ENCODE results near the gene DNAJC3. TPM values are rescaled to one million over a fixed set of nuclear protein-coding genes. Genes with fewer than 3 reads are reported as not detected.
"Not testable (repeated sequence)": the region's sequence is repeated elsewhere in the genome, so short reads cannot be mapped to it uniquely, and the experiment has no call there.

The DNAJC3 gene
- total and polyA plus RNA-seq, 2 donors: 21.6 to 71.3 TPM

DNA sequence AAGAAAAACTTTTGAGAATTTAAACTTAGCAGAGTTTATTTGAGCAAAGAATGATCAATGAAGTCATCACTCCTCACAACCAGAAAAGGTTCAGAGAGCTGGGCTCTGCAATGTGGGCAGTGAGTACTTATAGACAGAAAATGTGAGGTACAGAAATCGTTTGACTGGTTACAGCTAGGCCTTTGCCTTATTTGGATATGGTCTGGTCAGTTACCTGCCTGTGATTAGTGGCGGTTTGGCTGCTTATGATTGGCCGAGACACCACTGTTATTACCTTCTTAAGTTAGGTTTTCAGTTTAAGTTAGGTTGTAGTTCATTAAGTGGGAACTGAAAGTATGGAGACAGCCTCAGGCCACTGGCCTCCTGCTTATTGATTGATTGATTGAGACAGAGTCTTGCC, 66.3 kb downstream of the DNAJC3 start:
- DNase-seq (ENCODE audit: extremely low spot score): no peak
- Histone ChIP-seq H3K36me3 (ENCODE audit: insufficient read depth) (no peaks in the 10 kb centered on the region), H3K4me3 (ENCODE audit: low read depth, low read length) (no peak overlapping the region), H3K27ac (ENCODE audit: low read depth) (no peak overlapping the region), H3K4me1 (ENCODE audit: insufficient read depth) (no peaks in the 10 kb centered on the region)
- 92% methylated on average over 3 of the region's 3 CpGs for WGBS

DNA sequence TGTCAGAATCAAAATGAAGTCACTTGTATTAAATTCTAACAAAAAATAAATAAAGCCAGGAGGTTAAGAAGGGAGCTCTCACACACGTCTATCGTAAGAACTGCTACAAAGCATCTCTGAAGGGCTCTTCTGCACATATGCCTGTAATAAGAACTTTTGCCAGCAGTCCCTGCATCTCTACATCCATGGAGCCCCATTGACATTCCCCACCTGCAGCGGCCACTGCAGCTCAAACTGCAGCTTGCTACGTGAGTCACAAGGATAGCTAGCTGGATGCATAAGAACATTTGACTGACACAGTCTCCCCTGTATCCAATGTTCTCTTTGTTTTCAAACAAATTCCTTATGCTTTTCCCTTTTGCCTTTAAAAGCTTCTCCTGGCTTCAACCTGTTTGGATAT, 68.3 kb downstream of the DNAJC3 start:
- no peak for DNase-seq (ENCODE audit: extremely low spot score)
- no peaks in the 10 kb centered on the region for H3K4me1 ChIP-seq (ENCODE audit: insufficient read depth)
- H3K27ac ChIP-seq (ENCODE audit: low read depth): no peak overlapping the region
- H3K36me3 ChIP-seq (ENCODE audit: insufficient read depth): no peaks in the 10 kb centered on the region
- WGBS: 80% methylated on average over 4 of the region's 4 CpGs
- H3K4me3 ChIP-seq (ENCODE audit: low read depth, low read length): no peak overlapping the region

DNA sequence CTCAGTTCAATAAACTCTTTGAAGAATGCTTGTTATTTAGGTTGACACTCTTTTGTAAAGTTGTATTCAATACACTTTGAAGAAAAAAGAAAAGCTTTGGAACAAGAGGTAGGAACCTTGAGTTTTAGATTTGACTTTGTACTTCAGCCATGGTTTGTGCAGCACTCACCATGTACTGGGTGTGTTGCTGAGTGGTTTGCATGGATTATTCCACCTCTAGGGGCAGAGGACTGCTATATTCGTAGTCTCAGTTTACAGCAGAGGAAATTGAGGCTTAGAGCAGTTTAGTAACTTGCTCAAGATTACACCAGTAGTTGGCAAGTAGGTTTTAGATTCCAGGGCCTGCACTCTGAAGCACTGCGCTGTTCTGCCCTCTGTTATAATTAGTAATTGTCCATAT, 68.8 kb downstream of the DNAJC3 start:
- no peak overlapping the region for H3K4me3 ChIP-seq (ENCODE audit: low read depth, low read length)
- no peak overlapping the region for H3K27ac ChIP-seq (ENCODE audit: low read depth)
- H3K36me3 ChIP-seq (ENCODE audit: insufficient read depth): no peaks in the 10 kb centered on the region
- no peaks in the 10 kb centered on the region for H3K4me1 ChIP-seq (ENCODE audit: insufficient read depth)
- DNase-seq (ENCODE audit: extremely low spot score): no peak
- WGBS: 75% methylated on average over 2 of the region's 2 CpGs

DNA sequence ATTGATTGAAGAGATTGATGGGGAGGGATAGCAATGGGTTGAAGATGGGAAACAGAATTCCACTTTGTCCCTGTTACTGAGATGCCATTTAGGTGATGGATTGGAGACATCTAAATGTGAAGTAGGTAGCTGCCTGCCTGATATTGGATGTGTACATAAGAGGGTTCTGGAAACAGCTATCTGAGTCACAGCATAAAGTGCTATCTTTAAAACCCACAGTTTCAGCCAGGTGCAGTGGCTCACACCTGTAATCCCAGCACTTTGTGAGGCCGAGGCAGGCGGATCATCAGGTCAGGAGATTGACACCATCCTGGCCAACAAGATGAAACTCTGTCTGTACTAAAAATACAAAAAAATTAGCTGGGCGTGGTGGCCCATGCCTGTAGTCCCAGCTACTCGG, 72.6 kb downstream of the DNAJC3 start:
- Histone ChIP-seq H3K36me3 (ENCODE audit: insufficient read depth) (no peaks in the 10 kb centered on the region), H3K27ac (ENCODE audit: low read depth) (no peak overlapping the region), H3K4me3 (ENCODE audit: low read depth, low read length) (no peak overlapping the region), H3K4me1 (ENCODE audit: insufficient read depth) (peaks cover 2% of the 10 kb centered on the region)
- no peak for DNase-seq (ENCODE audit: extremely low spot score)
- 97% methylated on average over 4 of the region's 4 CpGs for WGBS

DNA sequence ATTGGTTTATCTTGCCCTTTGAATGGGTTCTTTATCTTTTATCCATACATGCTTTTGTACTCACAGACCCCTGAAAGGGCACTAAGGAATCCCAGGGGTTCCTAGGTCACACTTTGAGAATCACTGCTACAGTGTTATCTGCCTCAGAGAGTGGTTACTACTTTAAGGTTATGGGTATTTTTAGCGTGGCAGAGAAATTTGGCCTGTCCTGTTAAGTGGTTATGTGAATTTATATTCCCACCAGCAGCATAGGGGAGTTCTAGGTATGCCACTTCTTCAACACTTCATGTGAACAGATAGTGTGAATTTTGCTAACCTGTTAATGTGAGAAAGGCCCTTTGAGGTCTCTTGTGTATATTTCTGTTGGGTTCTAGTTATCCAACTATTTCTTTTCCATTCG, 75.7 kb downstream of the DNAJC3 start:
- Histone ChIP-seq H3K27ac (ENCODE audit: low read depth) (no peak overlapping the region), H3K4me1 (ENCODE audit: insufficient read depth) (peaks cover 2% of the 10 kb centered on the region), H3K36me3 (ENCODE audit: insufficient read depth) (no peaks in the 10 kb centered on the region), H3K4me3 (ENCODE audit: low read depth, low read length) (no peak overlapping the region)
- 79% methylated on average over 2 of the region's 2 CpGs for WGBS
- no peak for DNase-seq (ENCODE audit: extremely low spot score)

DNA sequence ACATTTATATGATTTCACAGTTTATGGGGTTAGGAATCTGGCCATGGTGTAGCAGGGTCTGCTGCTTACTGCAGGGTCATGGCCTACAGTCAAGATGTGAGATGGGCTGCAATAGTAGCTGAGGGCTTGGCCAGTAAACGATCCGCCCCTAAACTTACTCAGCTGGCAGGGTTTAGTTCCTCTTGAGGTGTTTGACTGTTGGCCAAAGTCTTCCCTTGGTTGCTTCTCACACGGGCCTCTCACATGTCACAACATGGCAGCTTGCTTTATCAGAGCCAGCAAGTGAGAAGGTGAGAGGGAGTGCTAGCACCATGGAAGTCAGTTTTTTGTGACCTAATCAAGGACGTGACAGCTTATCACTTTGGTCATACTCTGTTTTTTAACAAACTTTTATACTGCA, 77.1 kb downstream of the DNAJC3 start:
- no peak for DNase-seq (ENCODE audit: extremely low spot score)
- Histone ChIP-seq H3K27ac (ENCODE audit: low read depth) (no peak overlapping the region), H3K4me3 (ENCODE audit: low read depth, low read length) (no peak overlapping the region), H3K4me1 (ENCODE audit: insufficient read depth) (peaks cover 2% of the 10 kb centered on the region), H3K36me3 (ENCODE audit: insufficient read depth) (no peaks in the 10 kb centered on the region)
- WGBS: 78% methylated on average over 4 of the region's 4 CpGs

DNA sequence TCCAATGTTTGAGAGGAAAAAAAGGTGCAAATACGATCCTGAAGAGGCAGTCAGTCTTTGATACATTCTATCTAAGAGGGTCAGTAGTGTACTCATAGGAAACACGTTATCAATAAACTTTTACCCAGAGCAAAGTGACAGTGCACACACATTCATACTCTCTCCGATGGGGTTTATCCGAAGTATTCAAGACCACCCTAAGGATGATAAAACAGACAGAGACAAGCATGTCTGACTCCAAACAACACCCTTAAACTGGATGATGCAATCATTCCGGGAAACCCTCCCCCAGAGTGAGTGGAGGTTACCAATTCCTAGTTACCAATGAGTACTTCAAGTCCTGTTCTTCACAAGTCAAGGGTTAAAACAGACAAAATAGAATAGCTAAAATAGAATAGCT, 79.1 kb downstream of the DNAJC3 start:
- Histone ChIP-seq H3K27ac (ENCODE audit: low read depth) (no peak overlapping the region), H3K4me1 (ENCODE audit: insufficient read depth) (peaks cover 2% of the 10 kb centered on the region), H3K36me3 (ENCODE audit: insufficient read depth) (no peaks in the 10 kb centered on the region), H3K4me3 (ENCODE audit: low read depth, low read length) (no peak overlapping the region)
- 85% methylated on average over 5 of the region's 5 CpGs for WGBS
- DNase-seq (ENCODE audit: extremely low spot score): no peak

DNA sequence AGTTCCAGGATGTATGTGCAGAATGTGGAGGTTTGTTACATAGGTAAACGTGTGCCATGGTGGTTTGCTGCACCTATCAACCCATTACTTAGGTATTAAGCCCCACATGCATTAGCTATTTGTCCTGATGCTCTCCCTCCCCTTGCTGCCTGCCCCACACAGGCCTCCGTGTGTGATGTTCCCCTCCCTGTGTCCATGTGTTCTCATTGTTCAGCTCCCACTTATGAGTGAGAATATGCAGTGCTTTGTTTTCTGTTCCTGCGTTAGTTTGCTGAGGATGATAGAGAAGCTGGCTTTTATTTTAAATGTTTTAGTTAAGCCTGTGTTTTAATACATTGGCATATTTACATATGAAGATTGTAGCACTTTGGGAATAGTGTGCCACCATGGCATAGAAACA, 85.7 kb downstream of the DNAJC3 start:
- H3K4me3 ChIP-seq (ENCODE audit: low read depth, low read length); H3K36me3 ChIP-seq (ENCODE audit: insufficient read depth); H3K27ac ChIP-seq (ENCODE audit: low read depth); H3K4me1 ChIP-seq (ENCODE audit: insufficient read depth); DNase-seq (ENCODE audit: extremely low spot score): not testable (repeated sequence)
- WGBS: 88% methylated on average over 3 of the region's 3 CpGs

DNA sequence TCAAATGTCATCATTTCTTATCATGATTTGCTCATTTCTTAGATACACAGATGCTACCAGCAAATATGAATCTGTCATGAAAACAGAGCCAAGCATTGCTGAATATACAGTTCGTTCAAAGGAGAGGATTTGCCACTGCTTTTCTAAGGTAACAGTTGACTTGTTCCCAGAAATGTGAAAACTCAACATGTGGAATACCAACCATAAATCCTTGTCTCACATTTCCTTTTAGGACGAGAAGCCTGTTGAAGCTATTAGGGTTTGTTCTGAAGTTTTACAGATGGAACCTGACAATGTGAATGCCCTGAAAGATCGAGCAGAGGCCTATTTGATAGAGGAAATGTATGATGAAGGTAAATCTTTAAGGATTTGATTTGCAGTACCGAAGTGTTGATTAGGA, 86.7 kb downstream of the DNAJC3 start:
- Histone ChIP-seq H3K4me1 (ENCODE audit: insufficient read depth) (no peaks in the 10 kb centered on the region), H3K36me3 (ENCODE audit: insufficient read depth) (peaks cover 4% of the 10 kb centered on the region), H3K4me3 (ENCODE audit: low read depth, low read length) (no peak overlapping the region), H3K27ac (ENCODE audit: low read depth) (no peak overlapping the region)
- DNase-seq (ENCODE audit: extremely low spot score): no peak
- WGBS: 79% methylated on average over 4 of the region's 4 CpGs

DNA sequence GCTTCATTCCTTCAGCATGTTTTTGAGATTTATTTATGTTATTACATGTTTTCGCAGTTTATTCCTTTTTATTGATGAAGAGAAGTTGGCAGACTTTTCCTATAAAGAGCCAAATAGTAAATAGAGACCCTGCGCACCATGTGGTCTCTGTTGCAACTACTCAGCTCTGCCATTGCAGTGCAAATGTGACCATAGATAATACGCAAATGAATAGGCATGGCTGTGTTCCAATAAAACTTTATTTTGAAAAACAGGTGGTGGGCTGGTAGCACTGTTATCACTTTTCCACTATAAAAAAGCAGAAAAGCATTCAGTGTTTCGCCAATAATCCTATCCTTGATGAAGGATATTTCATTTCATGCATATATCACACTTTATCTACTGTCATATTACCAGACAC, 95.0 kb downstream of the DNAJC3 start:
- DNase-seq (ENCODE audit: extremely low spot score): no peak
- Histone ChIP-seq H3K36me3 (ENCODE audit: insufficient read depth) (peaks cover 3% of the 10 kb centered on the region), H3K4me1 (ENCODE audit: insufficient read depth) (peaks cover 1% of the 10 kb centered on the region), H3K27ac (ENCODE audit: low read depth) (no peak overlapping the region), H3K4me3 (ENCODE audit: low read depth, low read length) (no peak overlapping the region)
- WGBS: 87% methylated on average over 4 of the region's 4 CpGs

DNA sequence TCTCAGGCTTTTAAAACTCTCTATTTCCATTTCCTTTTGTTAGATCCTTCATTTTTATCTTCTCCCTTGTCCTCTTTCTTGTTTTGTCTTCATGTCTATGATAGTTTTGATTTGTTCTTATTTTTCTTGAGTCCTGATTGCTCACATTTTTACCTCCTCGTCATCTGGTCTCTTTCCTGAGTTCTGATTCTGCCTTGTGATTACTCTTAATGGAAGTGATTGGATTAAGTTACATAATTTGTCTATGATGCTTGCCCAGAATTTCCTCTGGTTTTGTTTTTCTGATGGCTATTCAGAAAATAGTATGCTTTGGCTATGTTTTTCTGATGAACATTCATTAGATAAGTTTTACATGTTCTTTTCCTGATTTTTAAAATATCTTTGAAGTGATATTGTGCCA, 102.6 kb downstream of the DNAJC3 start:
- Histone ChIP-seq H3K36me3 (ENCODE audit: insufficient read depth) (peaks cover under 1% of the 10 kb centered on the region), H3K4me1 (ENCODE audit: insufficient read depth) (no peaks in the 10 kb centered on the region), H3K27ac (ENCODE audit: low read depth) (no peak overlapping the region), H3K4me3 (ENCODE audit: low read depth, low read length) (no peak overlapping the region)
- 44% methylated on average over 1 of the region's 1 CpG for WGBS
- no peak for DNase-seq (ENCODE audit: extremely low spot score)

DNA sequence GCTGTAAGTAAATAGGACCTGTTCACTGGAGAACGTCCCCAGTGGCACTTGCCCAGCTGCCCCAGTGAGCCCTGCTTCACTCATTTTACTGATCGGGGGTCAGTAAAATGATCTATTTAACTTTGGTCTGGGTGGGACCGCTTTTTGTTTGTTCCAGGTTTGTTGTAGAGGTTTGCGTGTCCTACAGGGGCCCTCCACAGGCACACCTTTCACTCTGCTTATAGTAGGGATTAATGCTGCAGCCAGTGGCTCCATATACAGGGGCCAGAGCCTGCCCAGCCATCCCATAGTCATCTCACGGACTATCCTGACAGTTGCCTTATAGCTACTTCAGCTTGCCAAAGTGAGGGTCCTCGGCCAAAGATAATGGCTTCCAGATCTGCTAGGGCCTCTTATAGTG, 104.1 kb downstream of the DNAJC3 start:
- H3K36me3 ChIP-seq (ENCODE audit: insufficient read depth): no peaks in the 10 kb centered on the region
- WGBS: 95% methylated on average over 6 of the region's 6 CpGs
- H3K4me3 ChIP-seq (ENCODE audit: low read depth, low read length): no peak overlapping the region
- no peak overlapping the region for H3K27ac ChIP-seq (ENCODE audit: low read depth)
- no peak for DNase-seq (ENCODE audit: extremely low spot score)
- H3K4me1 ChIP-seq (ENCODE audit: insufficient read depth): no peaks in the 10 kb centered on the region

DNA sequence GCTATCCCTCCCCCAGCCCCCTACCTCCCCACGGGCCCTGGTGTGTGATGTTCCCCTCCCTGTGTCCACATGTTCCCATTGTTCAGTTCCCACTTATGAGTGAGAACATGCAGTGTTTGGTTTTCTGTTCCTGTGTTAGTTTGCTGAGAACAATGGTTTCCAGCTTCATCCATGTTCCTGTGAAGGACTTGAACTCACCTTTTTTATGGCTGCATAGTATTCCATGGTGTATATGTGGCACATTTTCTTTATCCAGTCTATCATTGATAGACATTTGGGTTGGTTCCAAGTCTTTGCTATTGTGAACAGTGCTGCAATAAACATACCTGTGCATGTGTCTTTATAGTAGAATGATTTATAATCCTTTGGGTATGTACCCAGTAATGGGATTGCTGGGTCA, 105.0 kb downstream of the DNAJC3 start:
- H3K27ac ChIP-seq (ENCODE audit: low read depth); DNase-seq (ENCODE audit: extremely low spot score); H3K4me1 ChIP-seq (ENCODE audit: insufficient read depth); H3K36me3 ChIP-seq (ENCODE audit: insufficient read depth); H3K4me3 ChIP-seq (ENCODE audit: low read depth, low read length): not testable (repeated sequence)
- 100% methylated on average over 1 of the region's 1 CpG for WGBS

DNA sequence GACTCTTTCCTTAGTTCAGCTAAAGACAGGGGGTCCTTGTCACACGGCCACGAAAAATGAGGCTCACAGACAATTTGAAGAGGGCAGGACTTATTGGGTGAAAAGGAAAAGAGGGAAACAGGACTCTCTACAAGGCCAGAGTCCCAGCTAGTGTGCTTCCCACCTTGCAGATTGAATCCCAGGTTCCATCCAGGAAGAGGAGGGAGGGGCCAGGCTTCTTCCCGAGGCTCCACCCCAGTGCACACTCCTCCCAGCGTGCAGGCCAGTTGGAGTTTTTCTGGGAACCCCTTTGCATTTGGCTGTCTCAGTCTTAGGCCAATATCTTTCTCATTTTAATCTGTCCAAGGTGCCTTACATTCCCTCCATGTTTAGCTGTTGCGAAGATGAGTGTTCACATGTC, 106.8 kb downstream of the DNAJC3 start:
- Histone ChIP-seq H3K4me1 (ENCODE audit: insufficient read depth) (no peaks in the 10 kb centered on the region), H3K27ac (ENCODE audit: low read depth) (no peak overlapping the region), H3K36me3 (ENCODE audit: insufficient read depth) (peaks cover 2% of the 10 kb centered on the region), H3K4me3 (ENCODE audit: low read depth, low read length) (no peak overlapping the region)
- DNase-seq (ENCODE audit: extremely low spot score): no peak
- 72% methylated on average over 5 of the region's 5 CpGs for WGBS

DNA sequence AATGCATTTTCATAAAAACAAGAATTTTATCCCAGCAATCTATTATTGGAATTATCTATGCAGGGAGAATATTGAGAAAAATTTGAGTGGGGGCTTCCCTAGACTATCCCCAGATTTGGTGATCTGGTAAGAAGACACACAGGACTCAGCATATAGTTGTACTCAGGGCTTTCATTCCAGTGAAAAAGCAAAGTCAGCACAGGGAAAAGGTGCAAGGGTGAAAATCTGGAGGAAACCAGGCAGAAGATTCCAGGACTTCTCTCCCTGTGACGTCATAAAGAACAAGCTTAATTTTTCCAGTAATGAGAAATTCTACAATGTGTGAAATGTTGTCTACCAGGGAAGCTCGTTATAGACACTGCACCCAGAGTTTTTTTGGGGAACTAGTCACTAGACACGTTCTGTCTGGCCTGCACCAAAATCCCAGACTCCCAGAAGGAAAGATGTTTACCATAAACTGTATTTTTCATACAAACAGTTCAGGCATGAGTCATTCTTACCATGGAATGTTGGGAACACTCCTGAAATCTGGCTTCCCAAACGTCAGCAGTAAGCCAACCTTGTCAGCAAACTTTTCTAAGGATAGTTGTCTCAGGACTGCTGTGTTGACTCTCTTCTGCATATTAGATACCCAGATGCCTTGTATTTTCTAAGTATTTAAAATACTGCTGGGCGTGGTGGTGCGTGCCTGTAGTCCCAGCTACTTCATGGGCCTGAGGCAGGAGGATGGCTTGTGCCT, 107.4 kb downstream of the DNAJC3 start:
- 43% methylated on average over 6 of the region's 6 CpGs for WGBS
- Histone ChIP-seq H3K4me1 (ENCODE audit: insufficient read depth) (no peaks in the 10 kb centered on the region), H3K36me3 (ENCODE audit: insufficient read depth) (peaks cover 2% of the 10 kb centered on the region), H3K4me3 (ENCODE audit: low read depth, low read length) (no peak overlapping the region), H3K27ac (ENCODE audit: low read depth) (no peak overlapping the region)
- DNase-seq (ENCODE audit: extremely low spot score): no peak
